Measurements from ENCODE around the gene NPAS3.

GRCh38 chr14:33592297-33592696, 653.6 kb downstream of the NPAS3 start:
- TF ChIP-seq CTCF (IDR thresholded peaks at IDR 0.05): no peak
- TF ChIP-seq EP300 (IDR thresholded peaks at IDR 0.05): no peak
- no peak for TF ChIP-seq POLR2A (IDR thresholded peaks at IDR 0.05)
